Epidermal melanocyte (primary cell): ENCODE measurements around the gene KIF20A.
A peak's percentile ranks its signal among the peaks of the same experiment; 100 is the strongest.
"Not testable (repeated sequence)": the region's sequence is repeated elsewhere in the genome, so short reads cannot be mapped to it uniquely, and the experiment has no call there.

Source experiments
- DNase-seq: peaks from one replicate; pipeline ENCODE4 v3.0.0; 2011; ENCODE audit warnings: low spot score; ENCODE audit not compliant: insufficient read length

KIF20A gene

DNA sequence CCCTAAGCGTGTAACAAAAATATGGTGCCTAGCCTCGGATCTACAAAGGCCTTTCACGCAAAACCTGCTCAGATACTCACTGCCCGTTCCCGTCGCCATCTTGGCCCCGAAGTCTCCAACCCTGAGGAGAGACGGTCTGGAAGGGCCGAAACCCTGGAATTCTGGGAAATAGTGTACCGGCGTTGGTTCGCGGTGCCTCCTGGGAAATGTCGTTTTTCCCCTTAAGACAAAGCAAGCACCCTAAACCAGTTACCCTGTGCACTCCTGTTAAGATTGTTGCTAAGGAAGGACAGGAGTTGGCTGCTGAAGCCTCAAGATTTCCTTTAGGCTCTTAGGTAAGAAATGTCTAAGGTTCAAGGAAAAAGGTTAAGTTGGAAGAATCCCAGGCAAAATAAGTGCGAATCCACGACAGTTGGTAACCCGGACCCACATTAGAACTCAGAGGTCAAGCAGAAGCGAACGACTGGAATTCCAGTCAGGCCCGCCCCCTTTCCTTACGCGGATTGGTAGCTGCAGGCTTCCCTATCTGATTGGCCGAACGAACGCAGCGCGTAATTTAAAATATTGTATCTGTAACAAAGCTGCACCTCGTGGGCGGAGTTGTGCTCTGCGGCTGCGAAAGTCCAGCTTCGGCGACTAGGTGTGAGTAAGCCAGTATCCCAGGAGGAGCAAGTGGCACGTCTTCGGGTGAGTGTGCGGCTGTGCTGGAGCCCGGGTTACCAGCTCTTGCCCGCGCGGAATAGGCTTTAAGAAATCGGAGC is at the start of gene KIF20A, which contains the start of gene BRD8:
TSS of gene KIF20A (plus strand) at position 597 of the 761 bp plus-strand sequence. CDS start 569 bp downstream, outside the sequence.
TSS of gene BRD8 (minus strand) at position 115 of the 761 bp plus-strand sequence. CDS start at position 99, 16 bp downstream.
- DNase-seq, result peak; percentile 92

DNA sequence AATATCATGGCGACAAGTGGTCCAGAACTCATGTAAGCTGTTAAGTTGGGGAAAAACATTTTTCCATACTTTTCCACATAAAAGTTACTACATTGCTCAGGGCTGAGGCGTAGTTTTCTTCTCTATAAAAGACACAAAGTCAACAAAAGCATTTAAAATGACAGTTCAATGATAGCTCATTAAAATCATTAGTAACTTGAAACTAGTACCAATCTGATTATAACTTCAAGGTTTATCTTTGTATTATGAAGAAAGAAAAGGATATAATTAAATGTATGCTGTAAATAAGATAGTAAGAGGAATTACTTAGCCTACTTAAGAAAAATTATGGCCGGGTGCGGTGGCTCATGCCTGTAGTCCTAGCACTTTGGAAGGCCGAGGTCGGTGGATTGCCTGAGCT is 49.6 kb upstream of the KIF20A start:
- no peak for DNase-seq

DNA sequence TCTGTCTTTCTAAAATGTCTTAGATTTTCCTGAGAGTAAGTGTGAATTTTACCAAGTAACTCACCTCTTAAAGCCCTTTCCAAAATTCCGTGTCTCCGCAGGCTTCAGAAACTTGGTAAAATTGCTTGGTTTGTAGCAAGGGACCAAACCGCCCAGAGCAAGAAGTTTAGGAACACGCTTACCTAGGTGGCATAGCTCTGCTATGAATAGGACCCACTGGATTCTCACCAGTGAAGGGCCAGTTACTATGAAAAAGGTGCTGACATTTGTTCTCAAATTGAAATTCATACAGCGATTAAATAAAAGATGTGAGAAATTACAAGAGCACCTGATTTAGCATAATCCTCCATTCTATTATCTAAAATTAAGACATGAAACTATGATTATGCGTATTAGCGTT is 46.4 kb upstream of the KIF20A start:
- no peak for DNase-seq

DNA sequence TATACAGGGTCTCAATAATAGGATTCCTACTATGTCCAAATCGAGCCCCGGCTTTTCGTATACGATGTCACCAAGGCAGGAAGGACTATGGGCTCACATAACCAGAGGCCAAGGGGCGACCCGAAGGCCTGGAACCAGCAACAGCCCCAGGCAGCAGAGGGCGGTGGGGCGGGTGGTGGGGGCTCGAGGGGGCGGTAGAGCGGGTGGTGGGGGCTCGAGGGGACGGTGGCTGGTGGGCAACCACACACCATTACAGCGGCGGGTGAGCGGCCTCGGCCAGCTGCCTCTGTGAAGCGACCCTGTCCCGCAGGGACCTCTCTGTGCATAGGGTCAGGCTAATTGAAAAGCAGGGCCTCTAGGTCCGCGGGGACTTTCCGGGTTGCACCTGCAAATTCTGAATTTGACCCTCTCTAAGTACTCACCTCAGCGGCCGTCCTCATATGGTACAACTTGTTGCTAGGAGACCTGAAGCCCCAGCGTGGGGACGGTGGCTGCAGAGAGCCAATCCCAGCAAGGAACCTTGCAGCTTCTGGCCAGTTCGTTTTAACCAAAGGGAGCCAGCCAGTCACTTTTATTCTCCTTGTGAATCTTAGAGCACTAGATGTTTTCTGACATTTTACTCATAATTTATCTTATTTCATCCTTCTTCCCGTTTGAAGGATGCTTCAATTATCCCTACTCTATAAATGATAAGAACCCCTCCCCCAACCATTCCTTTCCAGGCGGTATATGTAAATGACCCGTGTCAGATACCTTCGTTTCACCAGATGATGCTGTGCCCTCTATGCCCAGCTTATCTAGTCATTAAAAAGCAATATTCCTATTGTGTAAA is 39.7 kb upstream of the KIF20A start, which contains the start of gene NME5:
TSS of gene NME5 (minus strand) at position 480 of the 832 bp plus-strand sequence. CDS start 648 bp downstream, outside the sequence.
- DNase-seq, result peak; percentile 77

DNA sequence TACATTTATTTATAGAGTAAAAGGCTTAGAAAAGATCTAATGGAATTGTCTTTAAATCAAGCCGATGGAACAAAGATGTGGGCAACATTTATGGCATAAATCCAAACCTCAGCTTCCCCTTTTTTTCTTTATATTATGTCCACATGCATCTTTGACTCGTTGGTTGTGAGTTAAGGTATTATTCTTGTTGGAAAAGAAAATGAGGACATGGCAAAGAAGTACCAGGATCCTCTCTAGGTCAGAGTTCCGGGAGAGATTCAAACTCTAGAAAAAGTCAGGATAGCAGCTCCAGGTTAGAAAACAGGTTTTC is 39.2 kb upstream of the KIF20A start:
- no peak for DNase-seq

DNA sequence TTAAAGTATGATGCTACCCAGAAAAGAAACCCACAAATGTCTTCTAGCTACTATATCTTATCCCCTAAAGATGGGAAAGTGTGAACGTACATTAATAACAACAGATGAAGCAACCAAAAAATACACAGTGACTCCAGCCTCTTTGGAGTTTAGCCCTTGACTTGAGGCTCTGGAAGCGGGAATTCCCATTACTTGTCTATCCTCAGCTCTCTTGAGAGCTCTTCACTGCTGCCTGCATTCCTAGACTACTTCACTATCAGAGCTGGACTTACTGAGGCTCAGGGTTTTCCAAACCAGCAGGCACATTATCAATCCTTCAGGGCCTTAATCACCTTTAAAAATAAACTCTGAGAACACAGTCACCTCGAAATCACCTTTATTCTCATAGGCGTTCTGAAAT is 38.6 kb upstream of the KIF20A start:
- DNase-seq, result no peak

DNA sequence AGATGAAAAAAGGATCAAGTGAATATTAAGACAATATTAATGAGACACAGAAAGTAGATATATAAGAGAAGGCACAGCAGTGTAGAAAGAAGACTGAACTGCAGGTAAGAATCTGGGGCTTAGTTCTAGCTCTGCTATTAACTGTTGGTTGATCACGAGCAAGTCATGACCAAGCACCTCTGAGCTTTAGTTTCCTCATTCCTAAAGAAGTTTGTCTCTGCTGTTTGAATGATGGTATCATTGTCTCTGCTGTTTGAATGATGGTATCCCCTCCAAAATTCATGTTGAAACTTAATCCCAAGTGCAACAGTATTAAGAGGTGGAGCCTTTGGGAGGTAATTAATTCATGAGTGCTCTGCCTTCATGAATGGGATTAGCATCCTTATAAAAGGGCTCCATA is 37.2 kb upstream of the KIF20A start:
- no peak for DNase-seq

DNA sequence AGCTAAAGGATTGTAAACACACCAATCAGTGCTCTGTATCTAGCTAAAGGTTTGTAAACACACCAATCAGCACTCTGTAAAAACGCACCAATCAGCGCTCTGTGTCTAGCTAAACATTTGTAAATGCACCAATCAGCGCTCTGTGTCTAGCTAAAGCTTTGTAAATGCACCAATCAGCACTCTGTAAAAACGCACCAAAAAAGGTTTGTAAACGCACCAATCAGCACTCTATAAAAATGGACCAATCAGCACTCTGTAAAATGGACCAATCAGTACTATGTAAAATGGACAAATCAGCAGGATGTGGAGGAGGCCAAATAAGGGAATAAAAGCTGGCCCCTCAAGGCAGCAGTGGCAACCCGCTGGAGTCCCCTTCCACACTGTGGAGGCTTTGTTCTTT is 35.3 kb upstream of the KIF20A start:
- DNase-seq, result not testable (repeated sequence)

DNA sequence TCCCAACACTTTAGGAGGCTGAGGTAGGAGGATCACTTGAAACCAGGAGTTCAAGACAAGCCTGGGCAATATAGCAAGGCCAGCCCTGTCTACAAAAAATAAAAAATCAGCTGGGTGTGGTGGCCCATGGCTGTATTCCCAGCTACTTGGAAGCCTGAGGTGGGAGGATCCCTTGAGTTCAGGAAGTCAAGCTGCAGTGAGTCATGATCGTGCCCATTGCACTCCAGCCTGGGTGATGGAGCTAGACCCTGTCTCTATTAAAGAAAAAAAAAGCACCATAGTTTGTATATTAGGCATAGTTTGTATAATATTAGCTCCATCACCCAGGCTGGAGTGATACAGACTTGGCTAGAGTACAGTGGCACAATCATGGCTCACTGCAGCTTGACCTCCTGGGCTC is 30.1 kb upstream of the KIF20A start:
- DNase-seq, result no peak

DNA sequence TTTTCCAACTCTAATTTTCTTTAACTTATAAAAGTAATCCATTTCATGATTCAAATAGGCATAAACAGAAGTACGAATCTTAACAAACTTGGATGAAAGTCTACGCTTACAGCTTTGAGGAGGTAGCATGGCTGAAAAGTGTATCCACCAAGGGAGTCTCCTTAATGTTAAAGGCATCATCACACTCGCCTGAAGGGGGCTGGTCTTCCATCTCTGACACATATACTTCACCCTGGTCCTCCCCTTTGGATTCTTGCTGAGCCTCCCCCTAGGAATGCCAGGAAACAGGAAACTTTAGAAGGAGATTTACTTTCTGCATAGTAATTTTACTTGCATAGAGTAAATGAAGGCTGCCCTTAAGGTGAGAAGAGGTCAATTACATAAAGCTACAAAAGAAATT is 29.4 kb upstream of the KIF20A start:
- DNase-seq, result no peak

DNA sequence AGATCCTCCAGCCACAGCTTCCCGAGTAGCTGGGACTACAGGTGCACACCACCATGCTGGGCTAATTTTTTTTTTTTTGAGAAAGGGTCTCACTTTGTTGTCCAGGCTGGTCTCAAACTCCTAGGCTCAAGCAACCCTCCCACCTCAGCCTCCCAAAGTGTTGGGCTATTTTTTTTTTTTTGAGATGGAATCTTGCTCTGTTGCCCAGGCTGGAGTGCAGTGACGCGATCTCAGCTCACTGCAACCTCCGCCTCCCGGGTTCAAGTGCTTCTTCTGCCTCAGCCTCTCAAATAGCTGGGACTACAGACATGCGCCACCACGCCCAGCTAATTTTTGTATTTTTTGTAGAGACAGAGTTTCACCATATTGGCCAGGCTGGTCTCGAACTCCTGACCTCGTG is 22.9 kb upstream of the KIF20A start:
- DNase-seq, result not testable (repeated sequence)

DNA sequence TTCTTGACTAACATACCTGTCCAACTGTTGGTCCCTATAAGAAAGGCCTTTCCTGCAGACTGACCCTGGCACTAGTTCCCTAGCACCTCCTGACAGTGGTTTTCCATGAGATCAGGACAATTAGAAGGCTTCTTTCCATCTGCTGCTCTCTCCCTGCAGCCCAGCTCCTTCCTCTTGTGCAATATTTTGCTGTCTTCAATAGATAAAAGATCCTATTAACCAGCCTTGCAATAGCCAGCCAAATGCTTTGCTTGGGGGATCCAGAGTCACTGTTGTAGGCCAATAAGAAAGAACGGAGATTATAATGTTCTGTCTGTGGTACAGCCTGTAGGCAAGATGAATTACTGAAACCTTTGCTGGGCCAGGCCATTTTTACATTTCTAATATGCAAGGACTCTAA is 21.3 kb upstream of the KIF20A start:
- DNase-seq, result no peak

DNA sequence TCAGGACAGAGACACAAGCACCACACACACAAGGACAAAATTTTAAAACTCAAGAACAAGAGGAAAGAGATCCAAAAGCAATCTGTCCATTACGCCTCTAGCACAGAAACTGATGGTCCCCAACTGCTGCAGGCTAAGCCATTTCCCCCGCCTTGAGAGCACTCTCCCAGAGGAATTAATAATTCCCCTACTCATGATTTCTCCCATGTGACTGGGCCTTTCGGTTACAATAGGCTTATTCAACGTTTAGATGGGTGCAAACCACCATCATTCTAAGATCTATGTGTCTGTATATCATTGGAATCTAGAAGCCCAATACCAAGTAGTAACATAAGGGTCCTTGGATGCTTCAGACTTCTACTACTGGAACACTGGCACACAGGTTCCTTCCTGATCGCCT is 19.2 kb upstream of the KIF20A start:
- DNase-seq, result peak; percentile 57

DNA sequence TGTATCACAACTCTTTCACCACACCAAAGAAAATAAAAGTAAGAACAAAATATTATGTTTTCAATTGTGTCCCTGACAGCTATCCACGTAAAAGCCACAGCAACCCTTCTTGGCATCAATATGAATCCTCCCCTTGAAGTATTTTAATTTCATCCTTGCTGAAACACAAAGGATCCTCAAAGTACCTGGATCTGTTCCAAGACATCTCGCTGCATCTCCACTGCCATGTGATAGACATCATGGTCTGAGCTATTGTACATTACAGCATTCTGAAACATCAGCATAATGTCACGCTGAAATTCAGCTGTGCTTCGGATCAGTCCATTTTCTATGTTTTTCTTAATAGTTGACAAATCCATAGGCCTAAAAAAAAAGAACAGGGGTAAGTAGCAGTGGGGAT is 18.2 kb upstream of the KIF20A start:
- peak; percentile 34 for DNase-seq

DNA sequence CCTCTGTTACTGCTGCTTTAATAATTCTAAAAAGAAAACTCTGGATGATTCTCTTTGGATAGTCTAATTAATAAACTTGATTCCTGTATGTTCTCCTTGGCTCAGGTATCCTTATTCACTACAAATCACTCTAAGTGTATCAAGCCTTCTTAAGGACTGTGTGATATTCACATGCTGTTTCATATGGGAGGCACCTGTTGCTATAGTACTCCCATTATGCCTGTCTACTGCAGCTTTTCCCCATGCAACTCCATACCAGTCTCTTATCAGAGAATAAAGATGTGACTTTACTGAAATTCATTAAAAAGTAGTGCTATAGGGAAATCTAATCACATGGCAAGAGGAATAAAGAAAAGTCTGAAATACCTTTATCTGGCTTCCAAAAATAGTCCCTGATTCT is 15.2 kb upstream of the KIF20A start:
- no peak for DNase-seq

DNA sequence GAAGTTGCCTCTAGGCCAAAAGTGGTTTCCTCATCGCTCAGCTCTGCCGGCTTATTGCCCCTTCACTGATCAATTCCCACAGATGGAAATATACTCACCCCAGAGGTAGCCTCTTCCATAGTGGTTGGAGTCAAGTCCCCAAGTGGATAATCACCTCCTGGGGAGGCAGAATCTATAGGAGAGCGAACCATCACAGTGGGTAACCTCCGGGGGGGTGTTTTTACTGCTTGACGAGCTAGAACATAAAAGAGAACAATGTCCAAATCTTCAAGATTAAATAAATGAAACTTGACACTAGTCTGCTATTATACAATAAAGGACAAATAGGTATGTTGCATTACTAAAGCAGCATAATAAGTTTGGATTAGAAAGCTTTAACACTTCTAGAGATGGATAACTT is 9.8 kb upstream of the KIF20A start:
- no peak for DNase-seq

DNA sequence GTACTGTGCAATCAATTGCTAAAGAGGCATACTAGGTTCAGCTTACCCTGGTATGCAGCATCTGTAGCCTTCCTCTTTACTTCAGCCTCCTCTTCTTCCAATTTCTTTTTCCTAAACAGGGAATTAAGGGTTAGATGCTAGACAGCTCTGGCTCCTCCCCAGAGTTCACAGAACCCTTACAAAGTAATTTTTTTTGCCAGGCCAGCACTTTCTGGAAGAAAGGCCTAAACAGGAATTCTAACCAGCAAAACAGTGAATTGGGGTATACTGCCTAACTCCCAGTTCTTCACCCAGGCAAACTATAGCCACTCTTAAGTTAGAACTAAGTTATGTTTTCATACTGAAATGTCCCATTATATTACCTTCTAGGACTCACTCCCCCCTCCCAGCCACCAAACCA is 8.6 kb upstream of the KIF20A start:
- DNase-seq, result no peak

DNA sequence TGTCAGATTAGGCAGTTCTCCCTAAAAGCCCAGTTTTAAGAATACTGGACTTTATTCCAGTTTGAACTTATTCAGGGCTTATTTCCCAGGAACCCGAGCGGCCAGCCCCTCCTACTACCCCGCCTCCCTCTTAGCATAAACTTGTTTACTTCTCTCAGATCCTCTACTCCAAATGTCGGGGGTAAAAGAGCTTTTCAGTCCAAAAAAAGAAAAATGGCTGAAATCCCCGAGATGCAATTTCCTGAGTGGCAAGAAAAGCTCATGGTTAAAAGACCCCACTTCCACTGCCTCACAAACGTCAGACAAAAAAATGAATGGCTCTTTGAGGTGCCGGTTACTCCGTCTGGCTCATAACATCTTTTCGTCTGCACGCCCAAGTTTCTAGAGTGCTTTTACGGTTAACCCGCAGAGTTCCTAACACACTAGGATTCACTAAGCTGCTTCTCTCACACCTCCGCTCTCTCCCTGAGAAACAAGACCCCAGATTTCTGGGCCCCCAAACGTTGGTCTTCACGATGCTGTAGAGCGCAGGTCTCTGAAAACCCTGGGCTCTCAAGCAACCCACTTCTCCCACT is 884 bp upstream of the KIF20A start:
- no peak for DNase-seq

DNA sequence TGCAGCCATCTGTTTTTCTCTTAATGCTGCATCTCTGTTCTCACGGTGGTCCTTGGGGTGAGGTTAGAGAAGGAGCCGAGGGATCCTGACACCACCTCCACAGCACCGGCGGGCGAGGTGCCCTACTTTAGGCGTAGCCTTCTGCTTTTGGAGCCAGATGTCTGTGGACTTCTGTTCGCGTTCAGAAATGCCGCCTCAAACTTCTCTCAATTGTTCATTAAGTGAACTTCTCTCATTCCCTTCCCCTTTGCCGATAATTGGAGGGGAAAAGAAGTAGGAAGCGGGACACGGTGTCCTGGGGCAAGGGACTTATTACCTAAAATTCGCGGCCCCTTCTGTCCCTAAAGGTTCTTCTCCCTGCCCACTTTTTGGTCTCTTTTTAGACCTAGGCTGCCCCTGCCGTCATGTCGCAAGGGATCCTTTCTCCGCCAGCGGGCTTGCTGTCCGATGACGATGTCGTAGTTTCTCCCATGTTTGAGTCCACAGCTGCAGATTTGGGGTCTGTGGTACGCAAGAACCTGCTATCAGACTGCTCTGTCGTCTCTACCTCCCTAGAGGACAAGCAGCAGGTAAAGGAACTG is 455 bp downstream of the KIF20A start:
- no peak for DNase-seq

DNA sequence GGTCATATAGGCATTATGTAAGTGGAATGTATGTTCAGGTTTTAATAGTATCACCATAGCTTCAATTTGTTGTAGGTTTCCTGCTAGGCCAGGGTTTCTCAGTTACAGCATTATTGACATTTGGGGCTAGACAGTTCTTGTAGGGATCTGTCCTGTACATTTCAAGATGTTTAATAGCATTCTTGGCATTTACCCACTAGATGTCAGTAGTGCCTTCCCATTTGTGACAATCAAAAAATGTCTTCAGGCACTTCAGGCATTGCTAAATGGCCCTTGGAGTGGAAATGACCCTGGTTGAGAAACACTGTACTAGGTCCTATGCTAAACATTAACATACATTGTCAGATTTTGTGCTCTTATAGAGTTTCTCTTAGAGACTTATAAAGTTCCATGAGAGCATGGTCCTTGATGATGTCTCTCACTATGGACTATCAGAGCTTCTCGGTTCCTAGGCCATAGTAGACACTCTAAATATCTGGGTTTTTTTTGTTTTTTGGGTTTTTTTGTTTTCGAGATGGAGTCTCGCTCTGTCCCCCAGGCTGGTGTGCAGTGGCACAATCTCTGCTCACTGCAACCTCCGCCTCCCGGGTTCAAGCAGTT is 1.4 kb downstream of the KIF20A start:
- DNase-seq, result no peak

DNA sequence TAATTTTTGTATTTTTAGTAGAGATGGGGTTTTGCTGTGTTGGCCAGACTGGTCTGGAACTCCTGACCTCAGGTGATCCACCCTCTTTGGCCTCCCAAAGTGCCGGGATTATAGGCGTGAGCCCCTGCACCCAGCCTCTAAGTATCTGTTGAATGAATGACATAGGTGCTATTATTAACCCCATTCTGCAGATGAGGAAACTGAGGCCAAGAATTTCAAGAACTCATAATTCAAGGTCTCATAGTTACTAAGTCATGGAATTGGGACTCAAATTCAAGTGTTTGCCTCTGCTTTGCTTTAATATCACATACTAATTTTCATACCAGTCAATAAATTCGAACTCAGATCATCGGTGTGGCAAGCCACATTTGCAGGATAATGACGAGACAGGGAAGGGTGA is 1.9 kb downstream of the KIF20A start:
- DNase-seq, result no peak

DNA sequence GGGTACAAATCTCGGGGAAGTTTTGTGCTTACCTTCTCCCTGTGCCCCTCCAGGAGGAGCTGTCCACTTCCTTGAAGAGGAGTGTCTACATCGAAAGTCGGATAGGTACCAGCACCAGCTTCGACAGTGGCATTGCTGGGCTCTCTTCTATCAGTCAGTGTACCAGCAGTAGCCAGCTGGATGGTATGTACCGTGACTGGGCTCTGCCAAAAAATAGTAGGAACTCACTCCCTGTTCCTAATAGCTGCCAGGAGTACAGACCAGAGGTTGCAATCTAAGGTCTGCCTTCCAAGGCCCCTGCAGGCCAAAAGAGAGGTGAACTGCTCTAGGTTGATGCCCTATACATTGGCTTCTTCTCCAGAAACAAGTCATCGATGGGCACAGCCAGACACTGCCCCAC is 3.9 kb downstream of the KIF20A start:
- DNase-seq, result no peak
